Thyroid gland (tissue), 4 donors: ENCODE results near the gene MFSD8. TPM values are rescaled to one million over a fixed set of nuclear protein-coding genes. Genes with fewer than 3 reads are reported as not detected.

Experiments used
- DNase-seq, 2 donors: peaks; one replicate each; pipeline ENCODE4 v3.0.0-alpha.2; 2019
- H3K27ac ChIP-seq, 3 donors: fragments of 200-600 bp; sonication (generic); 1 replicate in 2 of 3; 2 replicates in 1 of 3; pipeline ENCODE4 v1.5.1; 2016 to 2019; ENCODE audit warnings: mild to moderate bottlenecking in 1 of 3, moderate library complexity in 1 of 3
- H3K27me3 ChIP-seq: fragments of 200-600 bp; sonication (generic); one replicate; pipeline ENCODE4 v1.5.1; 2019
- H3K36me3 ChIP-seq, 2 donors: fragments of 200-600 bp; sonication (generic); one replicate each; pipeline ENCODE4 v1.5.1; 2016 to 2019
- H3K4me1 ChIP-seq, 2 donors: fragments of 200-600 bp; sonication (generic); one replicate each; pipeline ENCODE4 v1.5.1; 2017 to 2019
- H3K4me3 ChIP-seq, 3 donors: fragments of 200-600 bp; sonication (generic); replicated peaks in 1 of 3; 1 replicate in 2 of 3; 2 replicates in 1 of 3; pipeline ENCODE4 v1.5.1; 2016; ENCODE audit warnings: mild to moderate bottlenecking in 1 of 3
- H3K9me3 ChIP-seq: fragments of 200-600 bp; sonication (generic); one replicate; pipeline ENCODE4 v1.5.1; 2017
- CTCF ChIP-seq, 6 experiments: fragments of 200-600 bp in 3 of 6; fragments of 450-650 bp in 3 of 6; sonication (generic) in 3 of 6; IDR thresholded peaks; one replicate each; pipeline ENCODE4 v1.5.1; 2016 to 2019; ENCODE audit warnings: antibody characterized with exemption in 6 of 6, mild to moderate bottlenecking in 2 of 6, inconsistent platforms in 1 of 6, moderate library complexity in 1 of 6
- POLR2A ChIP-seq, 2 donors: fragments of 450-650 bp; IDR thresholded peaks; one replicate each; pipeline ENCODE4 v1.6.1; 2017; ENCODE audit warnings: antibody characterized with exemption in 2 of 2, mild to moderate bottlenecking in 2 of 2, moderate library complexity in 1 of 2
- WGBS, 2 donors: methylation state at CpG; one replicate each; pipeline ENCODE4 v1.1.5; 2017; 5-methylcytosine and 5-hydroxymethylcytosine counted together
- intact Hi-C: fragments of 100-400 bp; cut with DNase I; formaldehyde crosslinking; loops from one replicate; pipeline ENCODE4 v1.15.1; 2023
- total RNA-seq, 4 donors: library from RNA; depleted of rRNA; stranded (reverse); fragments of >200 nt; gene quantifications; one replicate each; pipeline ENCODE4 v1.2.3, GENCODE V29; 2016

Gene MFSD8
- total RNA-seq, 4 donors from 2014 or later, result 32.5 to 80.9 (median 54.0) TPM

- Histone ChIP-seq H3K27ac (no peak overlapping the region), H3K27me3 (no peaks in the 10 kb centered on the region), H3K9me3 (no peaks in the 10 kb centered on the region), H3K4me3 (no peak overlapping the region), H3K4me1 (no peaks in the 10 kb centered on the region), H3K36me3 (no peaks in the 10 kb centered on the region)
- no peak for TF ChIP-seq POLR2A (IDR thresholded peaks at IDR 0.05)
- TF ChIP-seq CTCF (IDR thresholded peaks at IDR 0.05), result no peak
- intact Hi-C loops, result no loop called here
- peak in 1 of 2 donors; percentile 8 for DNase-seq
- WGBS, 2 donors, result 79 to 94% methylated on average over 1 of the region's 1 CpG
Observed at GRCh38 chr4:127995776-127996175, 30.8 kb upstream of the MFSD8 start.

GRCh38 chr4:127993151-127993550 lies 28.2 kb upstream of the MFSD8 start:
- no peaks in the 10 kb centered on the region for H3K36me3 ChIP-seq
- WGBS, 2 donors, result 81 to 88% methylated on average over 2 of the region's 2 CpGs
- no peaks in the 10 kb centered on the region for H3K4me1 ChIP-seq

GRCh38 chr4:127988638-127989037 lies 23.7 kb upstream of the MFSD8 start:
- Histone ChIP-seq H3K4me3 (no peak overlapping the region), H3K27me3 (no peaks in the 10 kb centered on the region), H3K36me3 (no peaks in the 10 kb centered on the region), H3K4me1 (no peaks in the 10 kb centered on the region), H3K9me3 (no peaks in the 10 kb centered on the region), H3K27ac (no peak overlapping the region)
- no peak for TF ChIP-seq POLR2A (IDR thresholded peaks at IDR 0.05)
- TF ChIP-seq CTCF (IDR thresholded peaks at IDR 0.05), result no peak
- 95 to 97% methylated on average over 6 of the region's 6 CpGs for WGBS, 2 donors
- intact Hi-C loops, result no loop called here
- DNase-seq, result no peak

More at GRCh38 chr4:127993151-127993550, 28.2 kb upstream of the MFSD8 start:
- no peak for TF ChIP-seq CTCF (IDR thresholded peaks at IDR 0.05)
- TF ChIP-seq POLR2A (IDR thresholded peaks at IDR 0.05), result no peak
- H3K4me3 ChIP-seq, result no peak overlapping the region
- DNase-seq, result no peak
- H3K27me3 ChIP-seq, result no peaks in the 10 kb centered on the region
- no peak overlapping the region for H3K27ac ChIP-seq
- intact Hi-C loops, result no loop called here
- no peaks in the 10 kb centered on the region for H3K9me3 ChIP-seq

- Histone ChIP-seq H3K9me3 (no peaks in the 10 kb centered on the region), H3K27ac (no peak overlapping the region), H3K36me3 (no peaks in the 10 kb centered on the region), H3K4me1 (no peaks in the 10 kb centered on the region), H3K27me3 (no peaks in the 10 kb centered on the region), H3K4me3 (no peak overlapping the region)
- DNase-seq, result no peak
- 90 to 100% methylated on average over 1 of the region's 1 CpG for WGBS, 2 donors
- intact Hi-C loops, result no loop called here
- no peak for TF ChIP-seq POLR2A (IDR thresholded peaks at IDR 0.05)
- no peak for TF ChIP-seq CTCF (IDR thresholded peaks at IDR 0.05)
Observed at GRCh38 chr4:127985989-127986388, 21.0 kb upstream of the MFSD8 start.

GRCh38 chr4:127982445-127982844 lies 17.5 kb upstream of the MFSD8 start:
- no peaks in the 10 kb centered on the region for H3K4me1 ChIP-seq
- H3K27ac ChIP-seq, result no peak overlapping the region
- no peak overlapping the region for H3K4me3 ChIP-seq
- H3K9me3 ChIP-seq, result no peaks in the 10 kb centered on the region
- H3K36me3 ChIP-seq, result no peaks in the 10 kb centered on the region
- DNase-seq, result no peak
- intact Hi-C loops, result no loop called here
- TF ChIP-seq CTCF (IDR thresholded peaks at IDR 0.05), result no peak
- TF ChIP-seq POLR2A (IDR thresholded peaks at IDR 0.05), result no peak
- H3K27me3 ChIP-seq, result no peaks in the 10 kb centered on the region
- 97 to 98% methylated on average over 2 of the region's 2 CpGs for WGBS, 2 donors
